Measurements from ENCODE around the gene PPTC7.
"Not testable (repeated sequence)": the region's sequence is repeated elsewhere in the genome, so short reads cannot be mapped to it uniquely, and the experiment has no call there.

PPTC7 gene

DNA sequence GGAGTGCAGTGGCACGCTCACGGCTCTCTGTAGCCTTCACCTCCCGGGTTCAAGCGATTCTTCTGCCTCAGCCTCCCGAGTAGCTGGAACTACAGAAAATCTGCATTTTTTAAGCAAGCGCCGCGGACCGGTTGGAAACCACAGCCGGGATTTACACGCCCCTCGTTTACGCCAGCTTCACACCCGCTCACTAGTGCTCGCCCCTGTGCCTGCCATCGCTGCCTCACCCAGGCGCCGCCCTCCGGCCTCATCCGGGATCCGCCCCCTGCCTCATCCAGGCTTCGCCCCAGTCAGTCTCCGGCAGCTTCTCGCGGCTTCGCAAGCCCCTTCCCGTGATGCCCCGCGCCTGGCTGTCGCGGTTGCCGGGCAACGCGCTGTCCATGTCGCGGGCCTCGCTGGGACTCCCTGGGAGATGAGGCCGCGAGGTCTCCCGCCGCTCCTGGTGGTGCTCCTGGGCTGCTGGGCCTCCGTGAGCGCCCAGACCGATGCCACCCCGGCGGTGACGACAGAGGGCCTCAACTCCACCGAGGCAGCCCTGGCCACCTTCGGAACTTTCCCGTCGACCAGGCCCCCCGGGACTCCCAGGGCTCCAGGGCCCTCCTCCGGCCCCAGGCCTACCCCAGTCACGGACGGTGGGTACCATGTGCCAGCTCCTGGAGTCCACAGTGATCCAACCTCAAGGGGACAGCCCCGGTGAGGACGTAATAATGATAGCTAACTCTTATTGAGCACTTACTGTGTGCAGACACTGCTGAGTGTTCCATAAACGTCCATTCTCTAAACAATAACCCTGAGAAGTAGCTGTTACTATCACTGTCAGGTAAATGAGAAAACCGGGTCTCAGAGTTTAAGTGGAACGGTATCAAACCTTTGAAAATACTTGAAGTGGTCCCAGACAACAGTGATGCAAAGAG, 30.9 kb upstream of the PPTC7 start, which contains the start of gene TCTN1:
Gene TCTN1, plus strand, starts transcription at position 359 of the 914 bp plus-strand sequence. Its CDS starts 54 bp downstream, at position 413.
- TF ChIP-seq, protein P1, sequence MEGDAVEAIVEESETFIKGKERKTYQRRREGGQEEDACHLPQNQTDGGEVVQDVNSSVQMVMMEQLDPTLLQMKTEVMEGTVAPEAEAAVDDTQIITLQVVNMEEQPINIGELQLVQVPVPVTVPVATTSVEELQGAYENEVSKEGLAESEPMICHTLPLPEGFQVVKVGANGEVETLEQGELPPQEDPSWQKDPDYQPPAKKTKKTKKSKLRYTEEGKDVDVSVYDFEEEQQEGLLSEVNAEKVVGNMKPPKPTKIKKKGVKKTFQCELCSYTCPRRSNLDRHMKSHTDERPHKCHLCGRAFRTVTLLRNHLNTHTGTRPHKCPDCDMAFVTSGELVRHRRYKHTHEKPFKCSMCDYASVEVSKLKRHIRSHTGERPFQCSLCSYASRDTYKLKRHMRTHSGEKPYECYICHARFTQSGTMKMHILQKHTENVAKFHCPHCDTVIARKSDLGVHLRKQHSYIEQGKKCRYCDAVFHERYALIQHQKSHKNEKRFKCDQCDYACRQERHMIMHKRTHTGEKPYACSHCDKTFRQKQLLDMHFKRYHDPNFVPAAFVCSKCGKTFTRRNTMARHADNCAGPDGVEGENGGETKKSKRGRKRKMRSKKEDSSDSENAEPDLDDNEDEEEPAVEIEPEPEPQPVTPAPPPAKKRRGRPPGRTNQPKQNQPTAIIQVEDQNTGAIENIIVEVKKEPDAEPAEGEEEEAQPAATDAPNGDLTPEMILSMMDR (IDR thresholded peaks at IDR 0.05; ENCODE audit: insufficient read depth, low read depth, low read length, missing control alignments): no peak
- peak within 1 kb of the TSS; percentile 76 for H3K4me3 ChIP-seq (ENCODE audit: low read length)
- peak; percentile 95 for DNase-seq (ENCODE audit: low read depth)

- no peak for DNase-seq (ENCODE audit: low read depth)
- peak overlapping the region; percentile 76 for H3K4me3 ChIP-seq (ENCODE audit: low read length)
- TF ChIP-seq, protein P1 (IDR thresholded peaks at IDR 0.05; ENCODE audit: insufficient read depth, low read depth, low read length, missing control alignments): no peak
Measured at GRCh38 chr12:110613071-110613770, 30.1 kb upstream of the PPTC7 start.

GRCh38 chr12:110606253-110606611, 23.1 kb upstream of the PPTC7 start:
- TF ChIP-seq, protein P1 (IDR thresholded peaks at IDR 0.05; ENCODE audit: insufficient read depth, low read depth, low read length, missing control alignments): no peak
- H3K4me3 ChIP-seq (ENCODE audit: low read length): no peak overlapping the region
- no peak for DNase-seq (ENCODE audit: low read depth)

DNA sequence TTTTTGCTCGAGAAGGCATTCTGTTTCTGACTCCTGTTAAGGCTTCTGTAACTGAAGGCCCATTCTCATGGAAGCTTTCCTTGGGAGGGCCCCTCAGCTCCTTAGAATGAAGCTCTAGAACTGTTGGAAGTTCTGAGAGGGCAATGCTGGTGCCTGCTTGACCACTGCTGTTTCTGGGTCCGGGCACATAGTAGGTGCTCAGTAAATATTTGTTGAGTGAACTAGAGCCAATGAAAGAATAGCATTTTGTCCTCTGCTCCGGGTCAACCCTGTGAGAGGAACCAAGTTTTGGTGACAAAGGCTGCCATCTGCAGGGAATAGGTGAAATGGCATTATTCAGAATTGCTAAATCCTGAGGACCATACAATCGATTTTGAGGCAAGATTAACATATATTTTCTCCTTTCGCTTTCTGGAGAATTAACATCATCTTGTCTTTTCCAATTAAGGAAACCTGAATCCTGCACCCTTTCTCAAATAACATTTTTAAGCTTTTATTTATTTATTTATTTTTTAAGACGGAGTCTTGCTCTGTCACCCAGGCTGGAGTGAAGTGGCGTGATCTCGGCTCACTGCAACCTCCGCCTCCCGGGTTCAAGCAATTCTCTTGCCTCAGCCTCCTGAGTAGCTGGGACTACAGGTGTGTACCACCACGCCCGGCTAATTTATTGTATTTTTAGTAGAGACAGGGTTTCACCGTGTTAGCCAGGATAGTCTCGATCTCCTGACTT, 19.1 kb upstream of the PPTC7 start:
- not testable (repeated sequence) for H3K4me3 ChIP-seq (ENCODE audit: low read length)
- DNase-seq (ENCODE audit: low read depth): peak; percentile 62
- TF ChIP-seq, protein P1 (IDR thresholded peaks at IDR 0.05; ENCODE audit: insufficient read depth, low read depth, low read length, missing control alignments): peak; percentile 73

GRCh38 chr12:110600254-110600653, 17.1 kb upstream of the PPTC7 start:
- no peak overlapping the region for H3K4me3 ChIP-seq (ENCODE audit: low read length)
- DNase-seq (ENCODE audit: low read depth): peak; percentile 70
- TF ChIP-seq, protein P1 (IDR thresholded peaks at IDR 0.05; ENCODE audit: insufficient read depth, low read depth, low read length, missing control alignments): peak; percentile 18

DNA sequence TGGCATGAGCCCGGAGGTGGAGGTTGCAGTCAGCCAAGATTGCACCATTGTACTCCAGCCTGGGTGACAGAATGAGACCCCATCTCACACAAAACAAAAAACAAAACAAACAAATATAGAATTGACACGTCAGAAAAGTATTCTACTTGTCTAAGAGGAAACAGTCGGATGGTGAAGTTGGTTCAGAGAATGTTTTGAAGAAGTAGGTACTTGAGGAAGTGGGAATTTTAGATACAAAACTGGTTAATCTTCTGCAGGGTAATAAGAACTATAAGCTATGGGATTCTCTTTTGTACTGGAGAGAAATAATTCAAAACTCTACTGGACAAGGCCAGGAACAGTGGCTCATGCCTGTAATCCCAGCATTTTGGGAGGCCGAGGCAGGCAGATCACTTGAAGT, 16.2 kb upstream of the PPTC7 start:
- no peak for DNase-seq (ENCODE audit: low read depth)
- TF ChIP-seq, protein P1 (IDR thresholded peaks at IDR 0.05; ENCODE audit: insufficient read depth, low read depth, low read length, missing control alignments): no peak
- H3K4me3 ChIP-seq (ENCODE audit: low read length): no peak overlapping the region
